ENCODE results near the gene MIEF1.

DNA sequence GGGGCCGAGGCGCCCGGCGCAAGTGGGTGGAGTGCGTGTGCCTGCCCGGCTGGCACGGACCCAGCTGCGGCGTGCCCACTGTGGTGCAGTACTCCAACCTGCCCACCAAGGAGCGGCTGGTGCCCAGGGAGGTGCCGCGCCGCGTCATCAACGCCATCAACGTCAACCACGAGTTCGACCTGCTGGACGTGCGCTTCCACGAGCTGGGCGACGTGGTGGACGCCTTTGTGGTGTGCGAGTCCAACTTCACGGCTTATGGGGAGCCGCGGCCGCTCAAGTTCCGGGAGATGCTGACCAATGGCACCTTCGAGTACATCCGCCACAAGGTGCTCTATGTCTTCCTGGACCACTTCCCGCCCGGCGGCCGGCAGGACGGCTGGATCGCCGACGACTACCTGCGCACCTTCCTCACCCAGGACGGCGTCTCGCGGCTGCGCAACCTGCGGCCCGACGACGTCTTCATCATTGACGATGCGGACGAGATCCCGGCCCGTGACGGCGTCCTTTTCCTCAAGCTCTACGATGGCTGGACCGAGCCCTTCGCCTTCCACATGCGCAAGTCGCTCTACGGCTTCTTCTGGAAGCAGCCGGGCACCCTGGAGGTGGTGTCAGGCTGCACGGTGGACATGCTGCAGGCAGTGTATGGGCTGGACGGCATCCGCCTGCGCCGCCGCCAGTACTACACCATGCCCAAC lies 14.1 kb upstream of the MIEF1 start:
- TF ChIP-seq, protein P1, sequence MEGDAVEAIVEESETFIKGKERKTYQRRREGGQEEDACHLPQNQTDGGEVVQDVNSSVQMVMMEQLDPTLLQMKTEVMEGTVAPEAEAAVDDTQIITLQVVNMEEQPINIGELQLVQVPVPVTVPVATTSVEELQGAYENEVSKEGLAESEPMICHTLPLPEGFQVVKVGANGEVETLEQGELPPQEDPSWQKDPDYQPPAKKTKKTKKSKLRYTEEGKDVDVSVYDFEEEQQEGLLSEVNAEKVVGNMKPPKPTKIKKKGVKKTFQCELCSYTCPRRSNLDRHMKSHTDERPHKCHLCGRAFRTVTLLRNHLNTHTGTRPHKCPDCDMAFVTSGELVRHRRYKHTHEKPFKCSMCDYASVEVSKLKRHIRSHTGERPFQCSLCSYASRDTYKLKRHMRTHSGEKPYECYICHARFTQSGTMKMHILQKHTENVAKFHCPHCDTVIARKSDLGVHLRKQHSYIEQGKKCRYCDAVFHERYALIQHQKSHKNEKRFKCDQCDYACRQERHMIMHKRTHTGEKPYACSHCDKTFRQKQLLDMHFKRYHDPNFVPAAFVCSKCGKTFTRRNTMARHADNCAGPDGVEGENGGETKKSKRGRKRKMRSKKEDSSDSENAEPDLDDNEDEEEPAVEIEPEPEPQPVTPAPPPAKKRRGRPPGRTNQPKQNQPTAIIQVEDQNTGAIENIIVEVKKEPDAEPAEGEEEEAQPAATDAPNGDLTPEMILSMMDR (tag by site-specific recombination; IDR thresholded peaks at IDR 0.05) = no peak
- no peak for TF ChIP-seq REPIN1 (tag by site-specific recombination; IDR thresholded peaks at IDR 0.05; ENCODE audit: low read depth)

Data from HEK293 (cell line).